ENCODE data around the gene BCL2.

Gene BCL2

DNA sequence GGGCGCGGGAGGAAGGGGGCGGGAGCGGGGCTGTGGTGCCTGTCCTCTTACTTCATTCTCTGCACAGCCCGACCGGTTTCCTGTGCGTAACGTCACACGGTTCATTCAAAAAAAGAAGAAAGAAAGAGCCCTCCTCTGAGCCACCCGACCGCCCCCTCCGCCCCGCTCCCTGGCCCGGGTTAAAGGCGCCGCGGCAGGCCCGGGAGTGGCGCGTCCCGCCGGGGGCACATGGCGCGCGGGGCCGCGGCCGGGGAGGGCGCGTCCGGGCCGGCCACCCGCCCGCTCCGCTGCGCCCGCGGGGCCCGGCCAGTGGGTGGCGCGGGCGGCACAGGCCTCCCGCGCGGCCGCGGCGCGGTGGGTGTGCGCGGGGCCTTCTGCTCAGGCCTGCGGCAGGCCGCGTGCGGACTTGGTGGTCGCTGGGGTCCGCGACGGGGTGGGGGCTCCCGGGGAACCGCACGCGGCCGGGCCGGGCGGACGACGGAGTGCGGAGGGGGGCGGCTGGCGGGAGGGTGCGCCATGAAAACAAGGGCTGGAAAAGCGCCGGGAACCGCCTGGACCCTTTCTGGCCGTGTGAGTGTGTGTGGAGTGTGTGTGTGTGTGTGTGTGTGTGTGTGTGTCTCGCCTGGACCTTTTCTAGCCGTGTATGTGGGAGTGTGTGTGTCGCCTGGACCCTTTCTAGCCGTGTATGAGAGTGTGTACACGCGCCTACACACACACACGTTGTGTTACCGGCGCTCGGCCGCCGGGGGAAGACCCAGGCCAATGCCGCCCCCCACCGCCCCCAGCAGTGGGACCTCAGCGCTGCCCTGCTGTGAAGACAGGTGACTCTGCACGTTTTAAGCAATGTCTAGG, 780 bp upstream of the BCL2 start:
- TF ChIP-seq, protein P1, sequence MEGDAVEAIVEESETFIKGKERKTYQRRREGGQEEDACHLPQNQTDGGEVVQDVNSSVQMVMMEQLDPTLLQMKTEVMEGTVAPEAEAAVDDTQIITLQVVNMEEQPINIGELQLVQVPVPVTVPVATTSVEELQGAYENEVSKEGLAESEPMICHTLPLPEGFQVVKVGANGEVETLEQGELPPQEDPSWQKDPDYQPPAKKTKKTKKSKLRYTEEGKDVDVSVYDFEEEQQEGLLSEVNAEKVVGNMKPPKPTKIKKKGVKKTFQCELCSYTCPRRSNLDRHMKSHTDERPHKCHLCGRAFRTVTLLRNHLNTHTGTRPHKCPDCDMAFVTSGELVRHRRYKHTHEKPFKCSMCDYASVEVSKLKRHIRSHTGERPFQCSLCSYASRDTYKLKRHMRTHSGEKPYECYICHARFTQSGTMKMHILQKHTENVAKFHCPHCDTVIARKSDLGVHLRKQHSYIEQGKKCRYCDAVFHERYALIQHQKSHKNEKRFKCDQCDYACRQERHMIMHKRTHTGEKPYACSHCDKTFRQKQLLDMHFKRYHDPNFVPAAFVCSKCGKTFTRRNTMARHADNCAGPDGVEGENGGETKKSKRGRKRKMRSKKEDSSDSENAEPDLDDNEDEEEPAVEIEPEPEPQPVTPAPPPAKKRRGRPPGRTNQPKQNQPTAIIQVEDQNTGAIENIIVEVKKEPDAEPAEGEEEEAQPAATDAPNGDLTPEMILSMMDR (IDR thresholded peaks at IDR 0.05; ENCODE audit: extremely low read depth, insufficient read depth, missing control alignments), result peak; percentile 38
- in situ Hi-C loops (cut with MboI; ENCODE audit: low pct_unique_long_range_greater_than_20kb, low sequenced_read_pairs, unreplicated experiment), result no loop called here
- peak; percentile 93 for DNase-seq (ENCODE audit: low spot score)

DNA sequence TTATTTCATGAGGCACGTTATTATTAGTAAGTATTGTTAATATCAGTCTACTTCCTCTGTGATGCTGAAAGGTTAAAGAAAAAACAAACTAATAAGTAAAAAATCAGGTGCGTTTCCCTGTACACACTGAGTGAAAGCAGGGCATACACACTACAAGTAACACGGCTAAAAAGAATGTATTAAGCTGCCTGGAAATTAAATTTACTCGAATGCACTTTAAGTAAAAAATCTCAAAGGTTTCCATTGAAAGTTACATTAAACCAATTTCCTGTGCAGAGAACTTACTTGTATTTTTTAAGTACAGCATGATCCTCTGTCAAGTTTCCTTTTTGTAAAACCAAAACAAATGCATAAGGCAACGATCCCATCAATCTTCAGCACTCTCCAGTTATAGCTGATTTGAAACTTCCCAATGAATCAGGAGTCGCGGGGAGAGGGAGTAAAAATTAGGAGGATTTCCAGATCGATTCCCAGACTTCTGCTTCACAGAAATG, 633 bp downstream of the BCL2 start:
- in situ Hi-C loops (cut with MboI; ENCODE audit: low pct_unique_long_range_greater_than_20kb, low sequenced_read_pairs, unreplicated experiment), result loop anchor here (10.0 kb wide), 1 partner anchor 164 kb away; no protein-coding TSS in a partner anchor
- no peak for DNase-seq (ENCODE audit: low spot score)
- TF ChIP-seq, protein P1 (IDR thresholded peaks at IDR 0.05; ENCODE audit: extremely low read depth, insufficient read depth, missing control alignments), result no peak

DNA sequence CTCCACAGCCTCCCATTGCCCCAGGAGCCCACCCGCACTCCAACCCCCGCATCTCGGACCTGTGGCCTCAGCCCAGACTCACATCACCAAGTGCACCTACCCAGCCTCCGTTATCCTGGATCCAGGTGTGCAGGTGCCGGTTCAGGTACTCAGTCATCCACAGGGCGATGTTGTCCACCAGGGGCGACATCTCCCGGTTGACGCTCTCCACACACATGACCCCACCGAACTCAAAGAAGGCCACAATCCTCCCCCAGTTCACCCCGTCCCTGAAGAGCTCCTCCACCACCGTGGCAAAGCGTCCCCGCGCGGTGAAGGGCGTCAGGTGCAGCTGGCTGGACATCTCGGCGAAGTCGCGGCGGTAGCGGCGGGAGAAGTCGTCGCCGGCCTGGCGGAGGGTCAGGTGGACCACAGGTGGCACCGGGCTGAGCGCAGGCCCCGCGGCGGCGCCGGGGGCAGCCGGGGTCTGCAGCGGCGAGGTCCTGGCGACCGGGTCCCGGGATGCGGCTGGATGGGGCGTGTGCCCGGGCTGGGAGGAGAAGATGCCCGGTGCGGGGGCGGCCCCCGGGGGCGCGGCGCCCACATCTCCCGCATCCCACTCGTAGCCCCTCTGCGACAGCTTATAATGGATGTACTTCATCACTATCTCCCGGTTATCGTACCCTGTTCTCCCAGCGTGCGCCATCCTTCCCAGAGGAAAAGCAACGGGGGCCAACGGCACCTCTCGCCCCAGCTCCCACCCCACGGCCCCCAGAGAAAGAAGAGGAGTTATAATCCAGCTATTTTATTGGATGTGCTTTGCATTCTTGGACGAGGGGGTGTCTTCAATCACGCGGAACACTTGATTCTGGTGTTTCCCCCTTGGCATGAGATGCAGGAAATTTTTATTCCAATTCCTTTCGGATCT, 1.3 kb downstream of the BCL2 start:
- peak; percentile 79 for DNase-seq (ENCODE audit: low spot score)
- TF ChIP-seq, protein P1 (IDR thresholded peaks at IDR 0.05; ENCODE audit: extremely low read depth, insufficient read depth, missing control alignments), result peak; percentile 93
- in situ Hi-C loops (cut with MboI; ENCODE audit: low pct_unique_long_range_greater_than_20kb, low sequenced_read_pairs, unreplicated experiment), result loop anchor here (10.0 kb wide), 1 partner anchor 163 kb away; no protein-coding TSS in a partner anchor

DNA sequence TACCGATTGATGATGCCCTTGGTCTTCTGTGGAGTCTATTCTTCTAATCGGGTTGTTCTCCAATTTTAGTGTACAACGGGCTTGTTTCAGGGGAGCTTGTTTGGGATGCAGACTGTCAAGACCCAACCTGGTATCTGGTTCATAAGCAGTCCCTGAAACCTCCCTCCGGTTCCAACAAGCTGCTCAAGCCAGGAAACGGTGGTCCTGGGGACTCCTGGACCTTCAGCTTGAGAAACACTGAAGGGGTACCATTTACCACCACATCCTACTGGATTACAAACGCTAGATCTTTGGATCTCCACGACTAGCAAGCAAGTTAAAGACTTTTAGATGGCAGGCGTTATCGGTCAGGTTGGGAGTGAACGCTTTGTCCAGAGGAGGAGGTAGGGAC, 2.0 kb downstream of the BCL2 start:
- TF ChIP-seq, protein P1 (IDR thresholded peaks at IDR 0.05; ENCODE audit: extremely low read depth, insufficient read depth, missing control alignments), result peak; percentile 0
- in situ Hi-C loops (cut with MboI; ENCODE audit: low pct_unique_long_range_greater_than_20kb, low sequenced_read_pairs, unreplicated experiment), result loop anchor here (10.0 kb wide), 1 partner anchor 163 kb away; no protein-coding TSS in a partner anchor
- no peak for DNase-seq (ENCODE audit: low spot score)

DNA sequence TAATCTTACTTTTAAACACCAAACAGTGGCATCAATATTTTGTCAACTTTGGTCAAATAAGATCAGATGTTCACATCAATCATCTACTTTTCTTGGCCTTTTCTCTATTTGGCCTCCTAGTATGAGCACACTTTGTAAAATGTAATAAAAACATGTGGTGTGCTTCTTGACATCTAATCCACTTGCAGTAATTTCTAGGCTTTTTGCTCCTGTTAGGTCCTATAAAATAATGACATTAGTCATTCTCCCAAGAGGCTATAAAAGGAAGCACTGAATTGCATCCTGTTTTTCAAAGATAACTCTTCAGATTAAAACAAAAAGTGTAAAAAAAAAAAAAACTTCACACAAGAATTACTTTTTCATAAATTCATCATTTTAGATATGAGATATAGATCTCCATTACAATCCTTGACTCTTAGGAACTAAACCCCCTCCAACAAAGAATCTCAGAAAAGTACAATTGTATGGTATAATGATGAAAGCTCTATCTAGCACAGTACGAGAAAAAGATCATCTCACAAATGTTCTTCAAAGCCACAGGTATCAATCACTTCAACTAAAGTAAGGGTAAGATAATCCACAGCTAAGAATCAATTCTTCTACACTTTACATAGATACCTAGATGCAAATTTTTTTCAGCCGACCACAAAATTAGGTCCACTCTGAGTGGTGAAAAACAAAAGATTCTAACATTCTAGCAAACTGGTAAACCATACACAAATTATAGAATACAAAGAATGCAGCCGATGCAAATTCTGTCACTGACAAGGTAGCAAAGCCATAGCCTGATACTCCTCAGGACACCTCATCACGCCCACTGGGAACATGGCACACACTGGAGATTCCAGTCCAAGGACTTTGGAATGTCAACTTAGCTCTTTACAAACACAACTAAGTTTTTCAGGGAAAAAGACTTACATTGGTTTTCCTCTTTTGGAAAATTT, 2.7 kb downstream of the BCL2 start:
- TF ChIP-seq, protein P1 (IDR thresholded peaks at IDR 0.05; ENCODE audit: extremely low read depth, insufficient read depth, missing control alignments), result no peak
- in situ Hi-C loops (cut with MboI; ENCODE audit: low pct_unique_long_range_greater_than_20kb, low sequenced_read_pairs, unreplicated experiment), result loop anchor here (10.0 kb wide), 1 partner anchor 162 kb away; no protein-coding TSS in a partner anchor
- peak; percentile 38 for DNase-seq (ENCODE audit: low spot score)

Measured in GM13977 (cell line).